ENCODE data around the gene PCGF3. TPM values are rescaled to one million over a fixed set of nuclear protein-coding genes. Genes with fewer than 3 reads are reported as not detected.
A peak's percentile ranks its signal among the peaks of the same experiment; 100 is the strongest.

The PCGF3 gene
- total RNA-seq, 1 donor from 2014 or later = 124 TPM

DNA sequence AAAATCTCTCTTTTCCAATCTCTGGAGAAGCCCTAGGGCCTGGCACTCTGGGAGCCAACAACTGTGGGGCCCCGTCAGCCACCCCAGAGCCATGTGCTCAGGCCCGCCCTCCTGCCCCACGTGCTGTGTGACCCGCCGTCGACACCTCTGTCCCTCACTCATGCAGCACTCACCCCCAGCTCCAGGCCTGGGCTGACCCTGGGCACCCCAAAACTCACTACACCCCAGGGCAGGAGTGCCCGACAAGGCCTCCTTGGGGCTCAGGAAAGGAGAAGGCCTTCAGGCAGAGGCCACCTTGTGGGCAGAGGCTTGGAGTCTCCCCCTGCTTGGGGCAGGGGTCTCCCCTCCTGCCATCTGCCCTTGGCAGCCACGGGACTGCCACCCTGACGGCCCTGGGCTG lies 25.5 kb upstream of the PCGF3 start:
- Histone ChIP-seq H3K4me3 (no peak overlapping the region), H3K9me3 (no peaks in the 10 kb centered on the region), H3K27me3 (peaks cover 10% of the 10 kb centered on the region), H3K36me3 (no peaks in the 10 kb centered on the region), H3K27ac (no peak overlapping the region), H3K4me1 (peaks cover 11 to 16% of the 10 kb centered on the region in 2 donors)
- TF ChIP-seq, protein P1, sequence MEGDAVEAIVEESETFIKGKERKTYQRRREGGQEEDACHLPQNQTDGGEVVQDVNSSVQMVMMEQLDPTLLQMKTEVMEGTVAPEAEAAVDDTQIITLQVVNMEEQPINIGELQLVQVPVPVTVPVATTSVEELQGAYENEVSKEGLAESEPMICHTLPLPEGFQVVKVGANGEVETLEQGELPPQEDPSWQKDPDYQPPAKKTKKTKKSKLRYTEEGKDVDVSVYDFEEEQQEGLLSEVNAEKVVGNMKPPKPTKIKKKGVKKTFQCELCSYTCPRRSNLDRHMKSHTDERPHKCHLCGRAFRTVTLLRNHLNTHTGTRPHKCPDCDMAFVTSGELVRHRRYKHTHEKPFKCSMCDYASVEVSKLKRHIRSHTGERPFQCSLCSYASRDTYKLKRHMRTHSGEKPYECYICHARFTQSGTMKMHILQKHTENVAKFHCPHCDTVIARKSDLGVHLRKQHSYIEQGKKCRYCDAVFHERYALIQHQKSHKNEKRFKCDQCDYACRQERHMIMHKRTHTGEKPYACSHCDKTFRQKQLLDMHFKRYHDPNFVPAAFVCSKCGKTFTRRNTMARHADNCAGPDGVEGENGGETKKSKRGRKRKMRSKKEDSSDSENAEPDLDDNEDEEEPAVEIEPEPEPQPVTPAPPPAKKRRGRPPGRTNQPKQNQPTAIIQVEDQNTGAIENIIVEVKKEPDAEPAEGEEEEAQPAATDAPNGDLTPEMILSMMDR (IDR thresholded peaks at IDR 0.05) = no peak
- intact Hi-C loops (cut with DNase I) = no loop called here
- no peak for DNase-seq (ENCODE audit: low spot score in 2 of 2)

DNA sequence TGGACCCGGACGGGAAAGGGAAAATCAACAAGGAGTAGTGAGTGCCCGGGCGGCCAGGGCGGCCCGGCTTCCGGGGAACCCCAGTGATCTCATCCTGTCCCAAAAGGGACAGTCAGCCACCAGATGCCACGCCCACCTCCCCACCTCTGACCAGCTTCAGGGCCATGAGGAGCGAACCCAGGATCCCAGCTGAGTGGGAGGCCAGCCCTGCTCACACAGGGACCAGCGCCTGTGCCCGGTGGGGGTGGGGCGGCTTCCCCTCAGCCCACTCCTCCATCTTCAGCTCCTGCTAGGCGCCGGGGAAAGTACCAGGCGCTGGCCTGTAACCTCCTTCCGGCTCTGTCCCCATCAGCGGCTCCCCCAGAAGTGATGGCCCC lies 25.1 kb upstream of the PCGF3 start:
- peaks cover 8 to 11% of the 10 kb centered on the region in 2 donors for H3K4me1 ChIP-seq
- TF ChIP-seq, protein P1 (IDR thresholded peaks at IDR 0.05) = no peak
- H3K9me3 ChIP-seq = no peaks in the 10 kb centered on the region
- peak overlapping the region; percentile 63 to 68 for H3K4me3 ChIP-seq
- H3K27me3 ChIP-seq = peaks cover 10% of the 10 kb centered on the region
- no peaks in the 10 kb centered on the region for H3K36me3 ChIP-seq
- DNase-seq (ENCODE audit: low spot score in 2 of 2) = no peak
- intact Hi-C loops (cut with DNase I) = no loop called here
- H3K27ac ChIP-seq = no peak overlapping the region

DNA sequence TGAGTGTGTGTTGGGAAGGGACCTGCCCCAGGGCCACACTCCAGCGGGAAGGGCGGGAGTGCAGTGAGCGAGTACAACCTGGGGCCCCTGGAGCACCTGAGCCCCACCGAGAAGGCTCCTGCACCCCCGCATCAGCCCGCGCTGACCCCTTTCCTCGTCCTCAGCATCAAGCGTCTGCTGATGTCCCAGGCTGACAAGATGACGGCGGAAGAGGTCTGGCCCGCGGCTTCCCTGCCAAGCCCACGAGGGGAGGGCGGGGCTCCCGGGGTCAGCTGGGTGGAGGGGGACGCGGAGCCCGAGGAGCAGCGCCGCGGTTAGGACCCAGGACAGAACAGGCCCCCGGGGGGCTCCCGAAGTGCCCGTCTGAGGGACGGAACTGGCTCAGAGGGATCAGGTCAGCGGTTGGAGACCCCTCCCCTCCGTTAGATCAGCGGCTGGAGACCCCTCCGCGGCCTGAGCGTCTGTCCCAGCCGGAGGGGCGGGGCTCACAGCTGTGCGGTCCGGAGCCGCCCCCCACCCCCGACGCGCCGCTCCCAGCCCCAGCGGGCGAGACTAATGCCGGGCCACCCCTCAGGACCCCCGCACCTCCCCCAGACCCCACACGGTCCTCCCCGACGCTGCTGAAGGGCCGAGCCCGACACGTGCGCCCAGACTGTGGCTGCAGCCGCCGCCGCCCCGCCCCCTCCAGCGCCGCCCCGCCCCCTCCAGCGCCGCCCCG lies 24.5 kb upstream of the PCGF3 start:
- H3K27me3 ChIP-seq = peaks cover 10% of the 10 kb centered on the region
- no peaks in the 10 kb centered on the region for H3K36me3 ChIP-seq
- intact Hi-C loops (cut with DNase I) = no loop called here
- DNase-seq (ENCODE audit: low spot score in 2 of 2) = no peak
- TF ChIP-seq, protein P1 (IDR thresholded peaks at IDR 0.05) = no peak
- H3K9me3 ChIP-seq = no peaks in the 10 kb centered on the region
- no peak overlapping the region for H3K27ac ChIP-seq
- H3K4me3 ChIP-seq = peak overlapping the region; percentile 63 to 68
- peaks cover 8 to 10% of the 10 kb centered on the region in 2 donors for H3K4me1 ChIP-seq

DNA sequence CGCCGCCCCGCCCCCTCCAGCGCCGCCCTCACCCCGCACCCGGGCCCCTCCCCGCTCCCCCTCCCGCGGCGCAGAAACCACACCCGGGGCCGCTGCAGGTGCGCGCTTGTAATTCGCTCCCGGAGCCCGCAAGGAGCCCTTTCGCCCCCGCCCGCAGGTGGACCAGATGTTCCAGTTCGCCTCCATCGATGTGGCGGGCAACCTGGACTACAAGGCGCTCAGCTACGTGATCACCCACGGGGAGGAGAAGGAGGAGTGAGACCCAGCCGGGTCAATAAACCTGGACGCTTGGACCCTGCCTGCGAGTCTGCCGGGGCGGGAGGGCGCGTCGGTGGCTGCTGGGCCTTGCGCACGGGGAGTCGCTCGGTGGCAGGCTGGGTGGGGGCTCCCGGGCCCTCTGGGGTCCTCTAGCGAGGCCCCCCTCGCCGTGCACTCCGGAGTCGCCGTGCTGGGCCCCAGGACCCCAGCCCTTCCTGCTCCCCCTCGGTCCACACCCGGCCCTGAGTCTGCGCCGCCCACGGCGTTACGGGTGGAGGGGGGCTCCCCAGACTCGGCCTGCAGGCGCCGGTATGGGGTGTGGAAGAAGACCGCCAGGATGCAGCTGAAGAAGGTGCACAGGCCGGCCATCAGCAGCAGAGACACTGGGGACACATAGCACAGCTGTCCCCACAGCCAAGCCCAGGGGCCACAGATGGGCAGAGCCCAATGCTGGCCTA lies 23.7 kb upstream of the PCGF3 start:
- H3K27me3 ChIP-seq = peaks cover 10% of the 10 kb centered on the region
- no peak overlapping the region for H3K4me3 ChIP-seq
- peaks cover 8 to 10% of the 10 kb centered on the region in 2 donors for H3K4me1 ChIP-seq
- intact Hi-C loops (cut with DNase I) = no loop called here
- DNase-seq (ENCODE audit: low spot score in 2 of 2) = no peak
- no peaks in the 10 kb centered on the region for H3K36me3 ChIP-seq
- no peaks in the 10 kb centered on the region for H3K9me3 ChIP-seq
- TF ChIP-seq, protein P1 (IDR thresholded peaks at IDR 0.05) = no peak
- no peak overlapping the region for H3K27ac ChIP-seq

DNA sequence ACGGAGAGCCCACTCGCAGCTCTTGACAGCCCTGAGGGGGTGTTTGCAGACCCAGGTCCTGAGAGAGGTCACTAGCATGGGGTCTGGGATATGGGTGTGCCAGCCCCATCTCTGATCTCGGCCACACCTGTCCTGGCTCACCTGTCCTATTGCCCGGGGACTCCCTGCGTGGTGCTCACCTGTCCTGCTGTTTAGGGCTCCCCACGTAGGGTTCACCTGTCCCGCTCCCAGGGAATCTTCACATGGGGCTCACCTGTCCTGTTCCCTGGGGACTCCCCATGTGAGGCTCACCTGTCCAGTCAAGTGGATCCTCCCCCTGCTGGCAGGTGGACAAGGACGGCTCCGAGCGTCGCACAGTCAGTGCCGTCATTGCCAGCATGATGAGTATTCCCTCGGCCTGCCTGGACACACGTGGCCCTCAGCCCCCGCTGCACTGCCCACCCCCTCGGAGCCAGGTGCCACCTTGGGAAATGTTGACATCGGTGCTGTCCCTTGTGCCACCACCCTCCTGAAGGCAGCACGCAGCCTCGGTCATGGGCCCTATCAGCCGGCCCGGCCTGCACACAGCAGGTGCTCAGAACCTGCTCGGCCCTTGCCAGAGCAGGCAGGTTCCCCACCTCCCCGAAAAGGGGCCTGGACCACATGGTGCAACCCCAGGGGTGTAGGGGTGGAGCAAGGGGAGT lies 23.0 kb upstream of the PCGF3 start:
- Histone ChIP-seq H3K27me3 (peaks cover 10% of the 10 kb centered on the region), H3K4me1 (peaks cover 8 to 10% of the 10 kb centered on the region in 2 donors), H3K9me3 (no peaks in the 10 kb centered on the region), H3K27ac (no peak overlapping the region), H3K36me3 (no peaks in the 10 kb centered on the region), H3K4me3 (no peak overlapping the region)
- intact Hi-C loops (cut with DNase I) = no loop called here
- TF ChIP-seq, protein P1 (IDR thresholded peaks at IDR 0.05) = no peak
- DNase-seq (ENCODE audit: low spot score in 2 of 2) = no peak

Measured in ascending aorta (tissue), 2 donors.